WI38 (cell line): ENCODE data around the gene HHIPL2.

Source experiments
- H3K4me3 ChIP-seq: 2 replicates; pipeline ENCODE4 v1.5.1; 2011; ENCODE audit warnings: low read depth, mild to moderate bottlenecking, control low read depth, low read length
- TF ChIP-seq, protein P1 (sequence below): IDR thresholded peaks from 2 replicates; pipeline ENCODE4 v1.5.1; 2012; ENCODE audit warnings: low read depth, mild to moderate bottlenecking, control low read depth, low read length

Gene HHIPL2

DNA sequence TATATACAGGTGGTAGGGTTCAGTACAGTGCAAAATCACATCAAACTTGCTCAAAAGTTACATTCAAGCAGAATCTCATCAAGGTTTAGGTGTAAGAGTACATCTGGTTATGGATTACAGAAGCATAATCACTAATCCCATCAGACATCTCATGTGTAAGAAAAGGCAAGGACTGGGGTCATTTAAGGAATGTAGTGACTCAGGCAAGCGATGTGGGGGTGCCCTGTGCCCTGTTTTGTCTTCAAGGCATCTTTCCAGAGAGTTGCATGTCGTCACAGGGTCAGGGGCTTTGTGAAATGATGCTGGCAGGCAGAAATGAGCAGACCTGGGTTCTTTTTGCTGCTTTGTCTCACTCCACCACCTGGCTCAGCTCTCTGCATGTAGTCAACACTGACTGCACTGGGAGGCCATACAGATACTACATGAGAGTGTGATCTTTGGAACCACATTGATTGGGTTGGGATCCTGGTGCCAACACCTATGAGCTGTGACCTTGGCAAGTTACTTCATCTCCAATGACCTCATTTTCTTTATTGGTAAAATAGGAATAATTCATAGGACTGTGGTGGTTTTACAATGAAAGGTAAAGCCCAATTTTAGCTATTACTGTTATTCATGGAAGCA lies 8.2 kb upstream of the HHIPL2 start:
- TF ChIP-seq, protein P1, sequence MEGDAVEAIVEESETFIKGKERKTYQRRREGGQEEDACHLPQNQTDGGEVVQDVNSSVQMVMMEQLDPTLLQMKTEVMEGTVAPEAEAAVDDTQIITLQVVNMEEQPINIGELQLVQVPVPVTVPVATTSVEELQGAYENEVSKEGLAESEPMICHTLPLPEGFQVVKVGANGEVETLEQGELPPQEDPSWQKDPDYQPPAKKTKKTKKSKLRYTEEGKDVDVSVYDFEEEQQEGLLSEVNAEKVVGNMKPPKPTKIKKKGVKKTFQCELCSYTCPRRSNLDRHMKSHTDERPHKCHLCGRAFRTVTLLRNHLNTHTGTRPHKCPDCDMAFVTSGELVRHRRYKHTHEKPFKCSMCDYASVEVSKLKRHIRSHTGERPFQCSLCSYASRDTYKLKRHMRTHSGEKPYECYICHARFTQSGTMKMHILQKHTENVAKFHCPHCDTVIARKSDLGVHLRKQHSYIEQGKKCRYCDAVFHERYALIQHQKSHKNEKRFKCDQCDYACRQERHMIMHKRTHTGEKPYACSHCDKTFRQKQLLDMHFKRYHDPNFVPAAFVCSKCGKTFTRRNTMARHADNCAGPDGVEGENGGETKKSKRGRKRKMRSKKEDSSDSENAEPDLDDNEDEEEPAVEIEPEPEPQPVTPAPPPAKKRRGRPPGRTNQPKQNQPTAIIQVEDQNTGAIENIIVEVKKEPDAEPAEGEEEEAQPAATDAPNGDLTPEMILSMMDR: no peak
- no peak overlapping the region for H3K4me3 ChIP-seq

GRCh38 chr1:222554177-222554576 lies 6.3 kb upstream of the HHIPL2 start:
- H3K4me3 ChIP-seq: no peak overlapping the region
- TF ChIP-seq, protein P1: no peak

- no peak overlapping the region for H3K4me3 ChIP-seq
- TF ChIP-seq, protein P1: no peak
Observed at GRCh38 chr1:222552882-222553281, 5.0 kb upstream of the HHIPL2 start.

DNA sequence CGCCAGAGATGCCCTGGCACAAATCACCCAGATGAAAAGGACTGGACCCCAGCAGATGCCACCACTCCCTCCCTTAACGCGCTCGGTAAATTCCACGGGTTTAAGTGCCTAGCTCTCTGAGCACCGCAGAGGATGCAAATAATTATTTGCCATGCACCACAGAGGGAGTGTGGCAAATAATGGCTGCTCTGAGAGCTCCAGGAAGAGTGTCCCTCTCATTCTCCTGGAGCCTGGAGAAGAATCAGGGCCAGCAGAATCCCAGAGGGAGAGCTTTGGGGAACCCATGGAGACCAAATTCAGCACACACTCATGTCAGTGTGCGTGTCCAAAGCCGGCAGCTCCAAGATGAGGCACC lies 667 bp downstream of the HHIPL2 start:
- H3K4me3 ChIP-seq: no peak overlapping the region
- TF ChIP-seq, protein P1: no peak

GRCh38 chr1:222546548-222547259 lies 1.2 kb downstream of the HHIPL2 start:
- no peak overlapping the region; the same call in 1 of the 2 replicates for H3K4me3 ChIP-seq
- TF ChIP-seq, protein P1: no peak

DNA sequence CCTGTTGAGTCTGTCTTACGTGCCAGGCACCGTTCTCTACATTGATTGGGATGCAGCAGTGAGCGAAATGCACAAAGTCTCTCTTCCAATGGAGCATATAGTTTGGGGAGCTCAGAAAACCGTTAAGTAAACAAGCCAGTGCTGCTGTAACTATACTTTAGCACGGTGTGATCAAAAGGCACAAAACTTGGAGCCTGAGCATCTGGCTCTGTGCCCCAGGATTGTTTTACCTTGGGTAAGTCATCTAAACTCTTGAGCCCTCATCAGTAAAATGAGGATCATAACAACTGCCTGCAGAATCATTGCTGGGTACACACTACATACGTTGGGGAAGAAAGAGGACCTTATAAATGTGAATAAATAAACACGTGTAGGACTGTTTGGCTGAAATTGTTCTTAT lies 1.8 kb downstream of the HHIPL2 start:
- H3K4me3 ChIP-seq: no peak overlapping the region
- TF ChIP-seq, protein P1: no peak

DNA sequence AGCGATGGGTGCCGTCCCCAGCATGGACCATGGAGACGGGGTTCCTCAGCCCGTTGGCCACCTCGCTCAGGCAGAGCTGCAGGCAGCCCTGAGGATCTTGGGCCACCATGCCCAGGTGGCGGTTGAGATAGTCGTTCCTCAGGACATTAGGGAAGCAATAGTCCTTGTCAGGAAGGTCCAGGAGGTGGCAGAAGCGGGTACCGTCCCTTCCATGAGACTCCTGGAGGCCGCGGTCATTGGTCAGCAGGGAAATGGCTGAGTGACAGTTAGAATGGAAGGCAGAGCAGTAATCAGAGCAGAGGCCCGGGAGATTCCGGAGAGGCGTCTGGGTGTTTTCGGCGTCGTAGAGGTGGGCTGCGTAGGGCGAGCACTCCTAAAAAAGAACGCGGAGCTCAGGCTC lies 4.1 kb downstream of the HHIPL2 start:
- H3K4me3 ChIP-seq: no peak overlapping the region
- TF ChIP-seq, protein P1: no peak
